Kidney epithelial cell (primary cell): ENCODE measurements around the gene RBM23. TPM values are rescaled to one million over a fixed set of nuclear protein-coding genes. Genes with fewer than 3 reads are reported as not detected.

ENCODE experiments used
- DNase-seq: peaks from one replicate; pipeline ENCODE4 v3.0.0-alpha.2; 2010; ENCODE audit warnings: low read depth
- H3K27me3 ChIP-seq: 2 replicates; pipeline ENCODE4 v1.6.0; 2011; ENCODE audit warnings: low read length; ENCODE audit not compliant: control insufficient read depth, insufficient read depth
- H3K36me3 ChIP-seq: 2 replicates; pipeline ENCODE4 v1.5.1; 2011; ENCODE audit warnings: low read length; ENCODE audit not compliant: control insufficient read depth, insufficient read depth
- H3K4me3 ChIP-seq: 2 replicates; pipeline ENCODE4 v1.5.1; 2011; ENCODE audit warnings: low read depth, mild to moderate bottlenecking, control low read depth, low read length
- total RNA-seq: library from RNA; depleted of rRNA; stranded (reverse); fragments of >200 nt; gene quantifications from 2 replicates; pipeline ENCODE4 v1.2.3, GENCODE V29; 2015
- TF ChIP-seq, protein P1 (sequence below): IDR thresholded peaks from 2 replicates; pipeline ENCODE4 v1.5.1; 2011; ENCODE audit warnings: mild to moderate bottlenecking, moderate library complexity, low read length, control low read depth, inconsistent platforms; ENCODE audit not compliant: insufficient read depth, poor library complexity, severe bottlenecking

Gene RBM23
- total RNA-seq, 1 donor from 2014 or later: 146 TPM

- TF ChIP-seq, protein P1, sequence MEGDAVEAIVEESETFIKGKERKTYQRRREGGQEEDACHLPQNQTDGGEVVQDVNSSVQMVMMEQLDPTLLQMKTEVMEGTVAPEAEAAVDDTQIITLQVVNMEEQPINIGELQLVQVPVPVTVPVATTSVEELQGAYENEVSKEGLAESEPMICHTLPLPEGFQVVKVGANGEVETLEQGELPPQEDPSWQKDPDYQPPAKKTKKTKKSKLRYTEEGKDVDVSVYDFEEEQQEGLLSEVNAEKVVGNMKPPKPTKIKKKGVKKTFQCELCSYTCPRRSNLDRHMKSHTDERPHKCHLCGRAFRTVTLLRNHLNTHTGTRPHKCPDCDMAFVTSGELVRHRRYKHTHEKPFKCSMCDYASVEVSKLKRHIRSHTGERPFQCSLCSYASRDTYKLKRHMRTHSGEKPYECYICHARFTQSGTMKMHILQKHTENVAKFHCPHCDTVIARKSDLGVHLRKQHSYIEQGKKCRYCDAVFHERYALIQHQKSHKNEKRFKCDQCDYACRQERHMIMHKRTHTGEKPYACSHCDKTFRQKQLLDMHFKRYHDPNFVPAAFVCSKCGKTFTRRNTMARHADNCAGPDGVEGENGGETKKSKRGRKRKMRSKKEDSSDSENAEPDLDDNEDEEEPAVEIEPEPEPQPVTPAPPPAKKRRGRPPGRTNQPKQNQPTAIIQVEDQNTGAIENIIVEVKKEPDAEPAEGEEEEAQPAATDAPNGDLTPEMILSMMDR: no peak
- no peak for DNase-seq
- H3K27me3 ChIP-seq: no peaks in the 10 kb centered on the region
- no peak overlapping the region for H3K4me3 ChIP-seq
- H3K36me3 ChIP-seq: peaks cover 5% of the 10 kb centered on the region
Observed at GRCh38 chr14:22901799-22902198, 17.1 kb downstream of the RBM23 start.

- H3K4me3 ChIP-seq: no peak overlapping the region
Observed at GRCh38 chr14:22900081-22900799, 18.7 kb downstream of the RBM23 start.

GRCh38 chr14:22898302-22899090, 20.5 kb downstream of the RBM23 start:
- peak; percentile 82 for DNase-seq
- TF ChIP-seq, protein P1: no peak
- H3K27me3 ChIP-seq: no peaks in the 10 kb centered on the region
- peaks cover 5% of the 10 kb centered on the region for H3K36me3 ChIP-seq
- no peak overlapping the region for H3K4me3 ChIP-seq

More at GRCh38 chr14:22900081-22900799, 18.7 kb downstream of the RBM23 start:
- TF ChIP-seq, protein P1: peak; percentile 64
- H3K27me3 ChIP-seq: no peaks in the 10 kb centered on the region
- DNase-seq: no peak
- H3K36me3 ChIP-seq: peaks cover 5% of the 10 kb centered on the region

- TF ChIP-seq, protein P1: no peak
- peaks cover 5% of the 10 kb centered on the region for H3K36me3 ChIP-seq
- no peak for DNase-seq
Observed at GRCh38 chr14:22897357-22897756, 21.6 kb downstream of the RBM23 start.

DNA sequence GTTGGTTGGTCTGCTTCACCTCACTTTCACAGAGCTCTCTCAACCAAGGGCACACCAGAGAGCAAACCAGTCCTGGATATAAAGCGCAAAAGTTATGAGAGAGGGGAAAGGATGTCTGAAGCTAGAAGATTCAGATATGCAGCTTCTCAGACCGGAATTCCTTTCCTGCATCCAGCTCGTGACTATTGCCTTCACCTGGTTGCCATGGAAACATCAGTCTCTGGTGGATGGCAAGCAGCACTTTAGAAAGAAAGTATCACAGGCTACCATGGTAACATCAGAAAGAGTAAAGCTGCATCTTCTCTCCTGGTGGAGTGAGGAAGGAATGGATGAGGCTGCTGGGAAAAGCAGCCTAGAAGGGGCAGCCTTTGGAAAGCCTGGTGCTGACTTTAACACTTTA, 22.2 kb downstream of the RBM23 start:
- no peak for DNase-seq
- TF ChIP-seq, protein P1: no peak
- Histone ChIP-seq H3K36me3 (peaks cover 4% of the 10 kb centered on the region), H3K4me3 (no peak overlapping the region), H3K27me3 (no peaks in the 10 kb centered on the region)

More at GRCh38 chr14:22897357-22897756, 21.6 kb downstream of the RBM23 start:
- Histone ChIP-seq H3K27me3 (no peaks in the 10 kb centered on the region), H3K4me3 (no peak overlapping the region)
